ENCODE measurements around the gene DND1.
"Not testable (repeated sequence)": the region's sequence is repeated elsewhere in the genome, so short reads cannot be mapped to it uniquely, and the experiment has no call there.

The DND1 gene

DNA sequence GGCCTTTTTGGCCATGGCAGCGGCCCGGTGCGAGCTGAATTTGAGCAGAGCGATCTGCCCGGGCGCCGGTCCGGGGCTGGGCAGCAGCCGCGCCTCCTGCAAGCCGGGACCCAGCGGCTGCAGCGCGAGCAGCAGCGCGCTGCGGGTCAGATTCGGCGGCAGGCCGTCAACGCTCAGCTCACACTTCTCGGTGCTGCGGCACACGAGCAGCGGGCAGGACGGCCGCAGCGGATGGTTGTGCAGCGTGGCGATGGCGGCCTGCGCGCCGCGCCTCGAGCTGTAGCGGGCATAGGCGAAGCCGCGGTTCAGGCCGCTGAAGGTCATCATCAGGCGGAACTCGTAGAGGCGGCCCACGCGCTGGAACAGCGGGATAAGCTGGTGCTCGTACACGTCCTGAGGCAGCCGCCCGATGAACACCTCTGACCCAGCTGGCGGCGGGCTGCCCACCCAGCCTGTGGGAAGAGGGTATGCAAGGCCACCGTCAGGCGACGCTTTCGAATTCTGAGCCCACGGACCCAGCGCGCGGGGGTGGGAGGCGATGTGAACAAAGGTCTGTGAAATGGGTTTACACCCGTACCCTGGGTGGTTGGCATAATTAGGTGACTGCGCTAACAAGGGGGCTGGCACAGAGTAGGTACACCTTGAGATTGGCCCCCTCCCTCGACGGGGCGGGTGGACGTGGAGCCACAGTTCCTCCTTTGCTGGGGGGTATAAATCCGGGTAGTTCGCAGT, 755 bp downstream of the DND1 start:
- DNase-seq (ENCODE audit: low spot score), result no peak

DNA sequence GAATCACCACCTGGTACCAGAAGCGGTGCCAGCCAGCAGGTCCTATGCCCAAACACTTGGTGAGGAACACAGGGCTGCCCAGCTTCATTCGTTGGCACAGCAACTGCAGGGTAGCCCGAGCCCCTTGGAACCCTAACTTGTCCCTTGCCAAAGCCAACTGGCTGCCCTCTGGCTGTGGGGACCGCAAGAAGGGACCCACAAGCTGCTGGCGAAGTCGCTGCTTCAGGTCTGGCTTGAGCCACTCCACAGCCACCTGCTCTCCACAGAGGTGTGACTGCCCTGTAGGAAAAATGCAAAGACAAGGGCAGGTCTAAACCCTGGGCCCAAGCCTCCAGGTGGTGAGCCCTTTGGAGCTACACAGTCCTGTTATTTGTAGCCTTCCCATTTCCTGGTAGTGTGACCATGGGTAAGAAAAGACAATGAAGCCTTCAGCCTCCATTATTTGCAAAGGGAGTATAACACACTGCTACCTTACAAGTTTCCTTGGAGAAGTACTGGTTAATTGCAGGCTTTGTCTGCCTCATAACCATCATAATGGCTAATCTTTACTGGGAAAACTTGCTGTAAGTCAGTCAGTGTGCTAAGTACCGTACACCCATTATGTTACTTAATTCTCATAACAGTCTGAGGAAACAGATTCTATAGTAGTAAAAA, 1.8 kb downstream of the DND1 start:
- DNase-seq (ENCODE audit: low spot score), result no peak

DNA sequence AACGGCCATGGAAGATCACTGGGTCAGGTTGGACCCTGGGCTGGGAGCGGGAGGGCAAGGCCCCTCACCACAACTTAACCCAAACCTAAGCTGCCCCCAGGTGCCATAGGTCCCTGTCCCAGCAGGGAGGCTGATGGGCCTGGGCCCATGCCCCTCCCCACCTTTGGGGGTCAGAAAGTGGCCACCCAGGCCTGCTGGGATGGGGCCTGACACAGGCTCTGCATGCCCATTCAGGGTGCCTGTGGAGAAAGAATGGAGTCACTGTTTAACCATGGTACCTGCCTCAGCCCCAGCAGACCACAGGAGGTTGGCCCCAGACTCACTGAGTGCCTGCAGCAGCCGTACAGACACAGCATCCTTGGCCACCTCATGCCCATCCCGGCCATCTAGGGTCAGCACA, 2.3 kb downstream of the DND1 start:
- not testable (repeated sequence) for DNase-seq (ENCODE audit: low spot score)

DNA sequence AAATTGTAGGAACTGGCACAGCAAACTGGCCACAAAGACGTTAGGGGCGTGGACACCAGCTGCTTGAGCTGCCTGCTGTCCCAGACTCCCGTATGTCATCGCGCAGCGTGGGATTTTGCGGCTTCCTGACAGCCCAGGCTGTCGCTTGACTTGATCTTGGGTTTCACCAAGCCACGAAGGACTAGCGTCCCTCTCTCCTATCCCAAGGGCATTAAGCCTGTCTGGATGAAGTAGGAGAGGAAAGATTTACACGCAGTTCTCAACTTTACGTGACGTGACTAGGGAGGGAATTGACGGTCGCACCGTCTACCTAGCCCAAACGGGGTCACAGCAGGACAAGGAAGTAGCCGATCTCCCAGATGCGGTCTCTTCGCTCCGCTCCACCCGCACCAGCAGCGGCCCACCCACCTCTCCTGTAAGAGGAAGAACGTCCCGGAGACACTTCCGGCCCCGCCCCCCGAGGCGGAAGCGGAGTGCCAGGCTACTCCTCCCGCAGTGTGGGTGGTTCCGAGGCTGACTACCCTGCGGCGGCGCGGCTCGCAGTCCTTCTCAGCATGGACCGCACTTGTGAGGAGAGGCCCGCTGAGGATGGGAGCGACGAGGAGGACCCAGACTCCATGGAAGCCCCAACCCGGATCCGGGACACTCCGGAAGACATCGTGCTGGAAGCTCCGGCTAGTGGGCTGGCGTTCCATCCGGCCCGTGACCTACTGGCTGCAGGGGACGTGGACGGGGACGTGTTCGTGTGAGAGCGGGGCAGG, 8.8 kb downstream of the DND1 start, which contains the start of gene WDR55:
Gene WDR55, plus strand, starts transcription at position 546 of the 761 bp plus-strand sequence. Its CDS starts 9 bp downstream, at position 555.
- peak; percentile 95 for DNase-seq (ENCODE audit: low spot score)

DNA sequence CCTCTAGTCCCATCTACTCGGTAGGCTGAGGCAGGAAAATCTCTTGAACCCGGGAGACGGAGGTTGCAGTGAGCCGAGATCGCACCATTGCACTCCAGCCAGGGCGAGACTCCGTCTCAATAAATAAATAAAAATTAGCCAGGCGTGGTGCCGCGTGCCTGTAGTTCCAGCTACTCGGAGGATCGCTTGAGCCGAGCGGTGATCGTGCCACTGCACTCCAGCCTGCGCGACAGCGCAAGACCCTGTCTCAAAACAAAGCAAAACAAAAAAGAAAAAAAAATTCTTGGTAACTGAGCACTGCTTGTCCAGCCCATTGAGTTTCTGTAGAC, 9.4 kb downstream of the DND1 start:
- DNase-seq (ENCODE audit: low spot score), result no peak

DNA sequence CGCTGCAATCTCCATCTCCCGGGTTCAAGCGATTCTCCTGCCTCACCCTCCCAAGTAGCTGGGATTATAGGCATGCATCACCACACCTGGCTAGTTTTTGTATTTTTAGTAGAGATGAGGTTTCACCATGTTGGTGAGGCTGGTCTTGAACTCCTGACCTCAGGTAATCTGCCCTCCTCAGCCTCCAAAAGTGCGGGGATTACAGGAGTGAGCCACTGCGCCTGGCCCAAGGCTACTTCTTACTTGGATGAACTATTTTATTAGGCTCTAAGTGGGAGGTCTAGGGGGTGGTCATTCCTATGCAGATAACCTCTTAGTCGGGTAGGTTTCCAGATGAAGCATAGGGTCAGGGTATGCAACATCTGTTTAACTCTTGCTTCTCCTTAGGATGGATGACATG, 13.0 kb downstream of the DND1 start:
- DNase-seq (ENCODE audit: low spot score), result not testable (repeated sequence)

DNA sequence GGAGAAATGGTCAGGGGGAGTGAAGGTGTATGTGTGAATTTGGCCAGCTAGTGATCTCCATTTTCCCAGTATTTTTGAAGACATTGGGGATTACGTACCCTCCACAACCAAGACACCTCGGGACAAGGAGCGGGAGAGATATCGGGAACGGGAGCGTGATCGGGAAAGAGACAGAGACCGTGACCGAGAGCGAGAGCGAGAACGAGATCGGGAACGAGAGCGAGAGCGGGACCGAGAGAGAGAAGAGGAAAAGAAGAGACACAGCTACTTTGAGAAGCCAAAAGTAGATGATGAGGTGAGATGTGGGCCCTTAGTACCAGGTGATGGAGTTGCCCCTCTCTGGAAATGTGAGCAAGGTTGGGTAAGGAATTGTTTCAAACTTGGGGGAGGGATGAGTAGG, 14.5 kb downstream of the DND1 start:
- DNase-seq (ENCODE audit: low spot score), result no peak

DNA sequence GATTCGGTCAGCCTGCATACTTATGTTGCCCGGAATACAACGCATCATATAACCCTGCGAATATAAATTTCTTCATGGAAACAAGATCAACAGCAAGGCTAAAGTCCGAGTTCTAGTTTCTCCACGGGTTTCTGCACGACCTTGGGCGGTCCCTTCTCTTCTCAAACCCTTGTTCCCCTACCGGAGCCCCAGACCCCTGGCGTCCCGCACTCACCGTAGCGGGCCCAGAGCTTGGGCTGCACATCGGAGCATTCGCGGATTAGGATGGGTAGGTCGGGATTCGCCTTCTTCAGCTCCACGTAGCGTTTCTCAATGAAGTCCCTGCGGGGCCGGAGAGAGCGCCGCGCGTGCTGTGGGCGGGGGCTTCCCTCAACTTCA, 26.3 kb downstream of the DND1 start:
- DNase-seq (ENCODE audit: low spot score), result no peak

DNA sequence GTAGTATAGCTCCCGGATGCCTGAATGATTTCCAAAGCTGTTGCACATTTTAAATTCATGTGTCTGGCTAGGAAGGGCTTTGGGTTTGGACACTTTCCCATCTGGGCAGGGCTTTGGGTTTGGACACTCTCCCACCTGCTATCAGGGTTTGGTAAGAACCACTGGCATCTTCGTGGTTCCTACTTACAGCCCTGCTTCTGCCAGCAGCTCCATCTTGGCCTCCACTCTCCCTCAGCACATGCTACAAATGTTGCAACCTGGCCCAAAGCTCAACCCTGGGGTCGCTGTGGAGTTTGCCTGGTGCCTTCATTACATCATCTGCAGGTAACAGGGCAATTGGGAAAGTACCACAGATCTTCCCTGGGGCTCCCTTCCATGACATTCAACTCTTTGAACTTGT, 30.7 kb downstream of the DND1 start:
- no peak for DNase-seq (ENCODE audit: low spot score)

DNA sequence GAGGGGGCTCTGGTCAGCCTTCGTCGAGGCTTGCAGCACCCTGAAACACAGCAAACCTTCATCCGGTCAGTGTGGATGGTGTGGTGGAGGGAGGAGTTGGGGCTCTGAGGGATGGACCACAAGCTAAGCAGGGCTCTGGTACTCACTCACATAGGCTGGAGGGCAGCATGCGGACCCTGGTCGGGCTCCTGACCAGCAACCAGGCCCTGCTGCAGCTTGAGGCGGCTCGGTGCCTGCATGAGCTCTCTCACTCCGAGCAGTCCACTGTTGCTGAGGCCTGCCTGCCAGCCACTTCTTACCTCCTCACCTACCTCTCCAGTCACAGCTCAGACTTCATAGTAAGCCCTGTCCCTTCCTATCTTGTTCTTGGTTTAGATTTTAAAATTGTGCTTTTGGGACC, 31.7 kb downstream of the DND1 start:
- no peak for DNase-seq (ENCODE audit: low spot score)

DNA sequence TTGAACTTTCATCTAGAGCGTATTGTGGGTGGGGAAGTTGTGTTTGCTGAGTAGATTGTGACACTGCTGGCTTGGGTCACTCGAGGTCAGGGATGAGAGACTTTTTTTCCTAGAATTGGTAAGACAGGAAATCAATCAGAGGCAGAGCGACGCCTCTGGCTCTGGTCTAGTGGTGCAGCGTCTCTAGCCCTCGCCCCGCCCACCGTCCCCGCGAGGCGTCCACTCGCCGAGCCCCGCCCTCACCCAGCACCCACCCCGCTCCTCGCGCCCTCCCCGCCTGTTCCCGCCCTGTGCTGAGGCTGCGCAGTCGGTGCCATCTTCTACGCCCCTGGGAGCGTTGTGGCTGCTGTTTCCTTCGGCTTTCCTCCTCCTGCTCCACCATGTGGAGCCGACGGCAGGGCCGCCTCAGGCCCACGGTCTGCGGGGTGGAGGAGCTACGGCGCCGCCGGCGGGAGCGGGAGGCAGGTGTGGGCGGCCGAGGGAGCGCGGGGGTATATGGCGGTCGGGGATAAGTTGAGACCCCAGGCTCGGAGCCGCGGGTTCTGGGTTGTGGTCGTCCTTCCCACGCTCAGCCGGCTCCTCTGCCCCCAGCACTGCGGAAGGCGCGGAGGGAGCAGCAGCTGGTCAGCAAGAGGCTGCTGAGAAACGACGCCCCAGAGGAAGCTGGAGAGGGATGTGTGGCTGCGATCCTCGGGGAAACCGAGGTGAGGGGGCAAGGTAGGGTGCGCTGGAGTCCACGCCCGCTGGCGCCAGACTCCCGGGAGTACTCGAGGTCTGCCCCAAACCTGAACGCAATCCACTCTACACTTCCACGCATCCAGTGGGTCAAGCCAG, 34.0 kb downstream of the DND1 start, which contains the start of gene TMCO6:
Gene TMCO6, plus strand, starts transcription at position 304 of the 834 bp plus-strand sequence. Its CDS starts 77 bp downstream, at position 381.
- peak; percentile 95 for DNase-seq (ENCODE audit: low spot score)

DNA sequence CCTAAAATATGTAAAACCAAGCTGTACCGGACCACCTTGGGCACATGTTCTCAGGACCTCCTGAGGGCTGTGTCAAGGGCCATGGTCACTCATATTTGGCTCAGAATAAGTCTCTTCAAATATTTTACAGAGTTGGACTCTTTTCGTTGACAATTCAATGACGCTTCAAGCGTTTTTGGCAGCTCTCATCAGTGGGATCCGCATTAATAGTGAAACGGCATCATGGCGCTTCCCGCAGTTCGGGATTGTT, 34.6 kb downstream of the DND1 start:
- not testable (repeated sequence) for DNase-seq (ENCODE audit: low spot score)

DNA sequence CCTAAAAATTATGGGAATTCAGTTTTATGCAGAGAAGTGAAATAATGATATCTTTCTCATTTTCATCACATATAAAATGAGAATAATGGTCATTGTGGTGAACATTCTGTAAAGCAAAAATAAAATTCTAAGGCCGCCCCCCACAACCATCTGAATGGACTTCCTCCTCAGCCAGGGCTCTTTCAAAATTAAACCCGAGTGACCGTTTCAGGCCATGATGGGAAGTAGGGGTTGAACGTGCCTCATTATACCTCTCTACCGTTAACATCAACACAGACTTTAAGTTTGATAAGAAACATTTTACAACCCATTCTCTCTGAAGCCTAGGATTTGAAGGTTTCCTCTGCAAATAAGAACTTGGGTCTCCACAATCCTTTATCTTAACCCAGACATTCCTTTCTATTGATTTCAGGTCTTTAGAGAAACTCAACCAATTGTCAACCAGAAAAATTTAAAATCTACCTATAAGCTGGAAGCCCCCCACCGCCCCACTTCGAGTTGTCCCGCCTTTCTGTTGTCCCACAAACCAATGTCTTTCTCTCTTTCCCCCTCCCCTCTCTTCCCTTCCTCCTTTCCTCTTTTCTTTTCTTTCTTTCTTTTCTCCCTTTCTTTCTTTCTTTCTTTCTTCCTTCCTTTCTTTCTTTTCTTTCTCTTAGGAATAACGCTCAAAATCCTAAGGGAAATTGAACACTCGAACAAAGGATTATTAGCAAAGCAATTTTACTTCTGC, 35.8 kb downstream of the DND1 start:
- no peak for DNase-seq (ENCODE audit: low spot score)

DNA sequence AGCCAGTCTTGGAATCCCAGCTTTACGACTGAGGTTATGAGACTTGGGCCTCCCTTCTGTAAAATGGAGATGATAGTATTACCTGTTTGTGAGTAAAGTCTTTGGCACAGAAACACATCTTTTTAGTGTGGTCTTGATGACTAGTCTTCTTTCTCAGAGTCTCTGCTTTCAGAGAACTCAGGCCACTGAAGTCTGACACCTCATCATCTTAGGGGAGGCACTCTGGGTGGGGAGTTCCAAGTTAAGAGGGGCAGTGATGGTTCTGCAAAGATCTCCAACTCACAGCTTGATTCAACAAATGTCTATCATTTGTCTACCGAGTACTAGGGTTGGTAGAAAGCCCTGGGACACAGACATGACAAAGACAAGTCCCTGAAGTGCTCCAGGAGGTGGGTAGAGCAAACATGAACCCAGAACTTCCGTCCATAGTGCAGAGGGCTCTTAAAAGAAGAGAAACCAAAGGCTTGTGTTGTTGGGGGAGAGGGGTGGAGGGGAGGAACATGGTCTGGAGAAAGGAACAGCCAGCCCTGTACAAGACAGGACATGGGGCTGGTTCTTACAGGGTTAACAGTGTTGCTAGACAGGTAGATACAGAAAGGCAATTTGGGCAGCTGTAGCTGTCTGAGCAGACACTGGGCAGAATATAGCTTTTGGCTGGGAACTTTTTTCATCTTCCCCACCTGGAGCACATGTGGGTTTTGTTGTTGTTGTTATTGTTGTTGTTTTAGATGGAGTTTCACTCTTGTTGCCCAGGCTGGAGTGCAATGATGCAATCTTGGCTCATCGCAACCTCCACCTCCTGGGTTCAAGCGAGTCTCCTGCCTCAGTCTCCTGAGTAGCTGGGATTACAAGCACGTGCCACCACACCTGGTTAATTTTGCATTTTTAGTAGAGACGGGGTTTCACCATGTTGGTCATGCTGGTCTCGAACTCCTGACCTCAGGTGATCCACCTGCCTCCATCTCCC, 37.8 kb downstream of the DND1 start:
- no peak for DNase-seq (ENCODE audit: low spot score)

DNA sequence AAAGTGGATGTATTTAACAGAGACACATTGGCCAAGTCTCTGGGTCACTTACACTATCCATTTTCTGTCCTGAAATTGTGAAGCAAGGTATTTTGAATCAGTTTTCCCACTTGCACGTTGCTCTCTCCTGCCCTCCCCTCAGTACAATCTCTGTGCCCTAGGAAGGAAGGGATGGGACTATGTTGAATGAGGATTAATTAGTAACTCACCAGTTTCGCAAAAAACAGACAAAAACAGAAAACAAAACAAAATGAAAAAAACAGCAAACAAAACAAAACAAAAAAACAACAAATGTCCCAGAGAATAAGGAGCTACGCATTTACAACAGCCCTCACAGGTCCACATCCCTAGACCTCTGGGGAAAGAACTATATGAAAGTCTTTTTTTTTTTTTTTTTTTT, 39.3 kb downstream of the DND1 start:
- DNase-seq (ENCODE audit: low spot score), result no peak

DNA sequence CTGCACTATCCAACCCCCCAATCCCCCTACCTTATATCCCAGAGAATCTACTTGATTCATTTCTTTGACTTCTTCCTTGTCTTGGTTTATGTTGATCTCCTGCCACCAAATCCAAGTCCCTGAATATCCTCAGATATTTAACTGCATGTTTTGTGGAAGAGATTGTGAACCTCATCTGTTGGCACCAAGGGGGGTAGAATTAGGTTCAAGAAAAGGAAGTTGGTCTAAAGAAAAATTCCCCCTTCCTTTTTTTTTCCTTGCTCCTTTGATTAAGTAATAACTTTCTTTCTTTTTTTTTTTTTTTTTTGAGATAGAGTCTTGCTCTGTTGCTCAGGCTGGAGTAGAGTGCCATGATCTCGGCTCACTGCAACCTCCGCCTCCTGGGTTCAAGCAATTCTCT, 39.9 kb downstream of the DND1 start:
- DNase-seq (ENCODE audit: low spot score), result no peak

DNA sequence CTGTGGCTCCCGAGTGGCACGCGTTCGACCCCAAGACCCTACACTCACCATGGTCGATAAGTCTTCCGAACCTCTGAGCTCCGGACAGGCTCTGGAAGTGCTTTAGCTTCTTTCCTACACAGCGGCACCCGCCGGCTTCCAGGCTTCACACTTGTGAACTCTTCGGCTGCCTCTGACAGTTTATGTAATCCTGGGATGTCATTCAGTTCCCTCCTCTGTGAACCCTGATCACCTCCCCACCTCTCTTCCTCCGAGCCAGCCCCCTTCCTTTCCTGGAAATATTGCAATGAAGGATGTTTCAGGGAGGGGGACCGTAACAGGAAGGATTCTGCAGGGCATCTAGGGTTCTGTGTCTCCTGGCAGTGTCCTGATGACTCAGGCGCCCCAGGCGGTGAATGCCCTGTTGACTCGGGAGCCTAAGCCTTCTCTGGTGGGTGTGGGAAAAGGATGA, 40.3 kb downstream of the DND1 start, which contains the start of gene CD14:
Gene CD14, minus strand, starts transcription at position 155 of the 451 bp plus-strand sequence. Its CDS starts 104 bp downstream, at position 51.
- DNase-seq (ENCODE audit: low spot score), result no peak

DNA sequence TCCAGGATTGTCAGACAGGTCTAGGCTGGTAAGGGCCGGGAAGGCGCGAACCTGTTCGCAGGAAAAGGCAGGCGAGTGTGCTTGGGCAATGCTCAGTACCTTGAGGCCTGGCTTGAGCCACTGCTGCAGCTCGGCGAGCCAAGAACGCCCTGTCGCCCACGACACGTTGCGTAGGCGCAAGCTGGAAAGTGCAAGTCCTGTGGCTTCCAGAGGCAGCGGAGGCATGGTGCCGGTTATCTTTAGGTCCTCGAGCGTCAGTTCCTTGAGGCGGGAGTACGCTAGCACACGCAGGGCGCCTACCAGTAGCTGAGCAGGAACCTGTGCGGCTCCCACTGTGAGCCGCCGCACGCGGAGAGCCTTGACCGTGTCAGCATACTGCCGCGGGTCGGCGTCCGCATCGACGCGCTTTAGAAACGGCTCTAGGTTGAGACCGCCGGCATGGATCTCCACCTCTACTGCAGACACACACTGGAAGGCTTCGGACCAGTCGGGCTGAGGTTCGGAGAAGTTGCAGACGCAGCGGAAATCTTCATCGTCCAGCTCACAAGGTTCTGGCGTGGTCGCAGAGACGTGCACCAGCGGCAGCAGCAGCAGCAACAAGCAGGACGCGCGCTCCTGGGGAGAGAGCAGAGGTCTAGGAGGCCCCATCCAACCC, 40.9 kb downstream of the DND1 start:
- DNase-seq (ENCODE audit: low spot score), result no peak

DNA sequence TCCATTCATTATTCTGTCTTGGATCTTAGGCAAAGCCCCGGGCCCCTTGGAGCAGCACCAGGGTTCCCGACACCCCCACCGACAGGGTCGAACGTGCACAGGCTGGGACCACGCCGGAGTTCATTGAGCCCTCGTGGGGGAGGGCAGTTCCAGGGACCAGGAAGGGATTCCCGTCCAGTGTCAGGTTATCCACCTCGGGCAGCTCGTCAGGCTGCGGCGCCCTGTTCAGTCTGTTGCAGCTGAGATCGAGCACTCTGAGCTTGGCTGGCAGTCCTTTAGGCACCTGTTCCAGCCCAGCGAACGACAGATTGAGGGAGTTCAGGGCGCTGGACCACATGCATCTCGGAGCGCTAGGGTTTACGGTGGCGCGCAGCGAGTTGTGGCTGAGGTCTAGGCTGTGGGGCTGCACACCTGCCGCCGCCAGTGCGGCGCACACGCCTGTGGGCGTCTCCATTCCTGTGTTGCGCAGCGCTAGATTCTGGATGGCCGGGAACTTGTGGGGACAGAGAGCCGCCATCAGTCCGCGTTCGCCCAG, 41.5 kb downstream of the DND1 start:
- DNase-seq (ENCODE audit: low spot score), result no peak

DNA sequence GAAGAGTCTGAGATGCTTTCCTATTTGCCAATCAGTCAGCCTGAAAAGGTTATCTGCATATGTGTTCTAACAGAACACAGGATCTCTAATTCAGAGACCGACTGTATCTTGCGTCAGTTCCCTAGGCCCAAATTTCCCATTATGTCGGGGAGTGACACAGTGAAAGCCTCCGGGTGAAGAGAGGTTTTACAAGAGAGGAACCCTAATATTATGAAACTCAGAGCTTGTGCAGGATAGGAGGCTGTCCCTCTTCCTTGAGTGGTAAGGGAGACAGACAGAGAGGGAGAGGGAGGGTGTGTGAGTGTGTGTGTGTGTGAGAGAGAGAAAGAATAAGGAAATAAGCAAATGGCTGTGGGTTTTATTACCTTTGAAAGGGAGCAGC, 42.3 kb downstream of the DND1 start:
- no peak for DNase-seq (ENCODE audit: low spot score)

Data from RKO (cell line).